Activated CD4-positive, alpha-beta T cell treated with anti-CD3 and anti-CD28 coated beads for 4 hours (primary cell): ENCODE data around the gene THOC6.
"Not testable (repeated sequence)": the region's sequence is repeated elsewhere in the genome, so short reads cannot be mapped to it uniquely, and the experiment has no call there.

Experiments
- DNase-seq, 2 donors: peaks; one replicate each; pipeline ENCODE4 v3.0.0-alpha.2; 2020

The THOC6 gene

GRCh38 chr16:3035289-3035971 is 11.6 kb downstream of the THOC6 start:
- no peak for DNase-seq

GRCh38 chr16:3035972-3036725 is 12.3 kb downstream of the THOC6 start:
- DNase-seq = no peak

GRCh38 chr16:3036726-3037315 is 13.0 kb downstream of the THOC6 start, which contains the start of gene BICDL2:
Gene BICDL2 (minus strand): TSS chr16:3036944. CDS start chr16:3035496, 1,448 bp downstream.
- no peak for DNase-seq

- no peak for DNase-seq
Measured at GRCh38 chr16:3038256-3038655, 14.4 kb downstream of the THOC6 start.

- DNase-seq = no peak
Measured at GRCh38 chr16:3038896-3039295, 15.1 kb downstream of the THOC6 start.

- no peak for DNase-seq
Measured at GRCh38 chr16:3042376-3042775, 18.5 kb downstream of the THOC6 start.

GRCh38 chr16:3044708-3045107 is 20.9 kb downstream of the THOC6 start:
- no peak for DNase-seq

GRCh38 chr16:3045758-3046640 is 22.2 kb downstream of the THOC6 start, which contains the start of gene MMP25:
Gene MMP25 (plus strand): TSS chr16:3046561. CDS start chr16:3046918, 357 bp downstream.
- no peak for DNase-seq

- DNase-seq = no peak
Measured at GRCh38 chr16:3046641-3047386, 23.0 kb downstream of the THOC6 start.

GRCh38 chr16:3047387-3047720 is 23.5 kb downstream of the THOC6 start:
- no peak for DNase-seq

GRCh38 chr16:3049921-3050481 is 26.2 kb downstream of the THOC6 start:
- DNase-seq = no peak

GRCh38 chr16:3050487-3050886 is 26.7 kb downstream of the THOC6 start:
- no peak for DNase-seq

- no peak for DNase-seq
Measured at GRCh38 chr16:3051009-3051408, 27.2 kb downstream of the THOC6 start.

GRCh38 chr16:3051494-3051893 is 27.7 kb downstream of the THOC6 start:
- DNase-seq = no peak

- DNase-seq = not testable (repeated sequence)
Measured at GRCh38 chr16:3052571-3053329, 28.9 kb downstream of the THOC6 start.

GRCh38 chr16:3053330-3053710 is 29.5 kb downstream of the THOC6 start:
- DNase-seq = not testable (repeated sequence)

- DNase-seq = no peak
Measured at GRCh38 chr16:3054965-3055733, 31.3 kb downstream of the THOC6 start.

- DNase-seq = not testable (repeated sequence)
Measured at GRCh38 chr16:3055734-3056115, 31.9 kb downstream of the THOC6 start.

GRCh38 chr16:3056336-3057180 is 32.7 kb downstream of the THOC6 start:
- no peak for DNase-seq
